HG02763 (cell line): ENCODE data around the gene MRAP.
"Not testable (repeated sequence)": the region's sequence is repeated elsewhere in the genome, so short reads cannot be mapped to it uniquely, and the experiment has no call there.

ENCODE experiments used
- ATAC-seq: cut with Tn5 transposase; IDR thresholded peaks from one replicate; pipeline ENCODE4 v1.9.1; 2021; ENCODE audit warnings: mild to moderate bottlenecking, moderate library complexity; ENCODE audit not compliant: unreplicated experiment

Gene MRAP

GRCh38 chr21:32299695-32300094 lies 1.0 kb downstream of the MRAP start:
- ATAC-seq = no peak

GRCh38 chr21:32300117-32300681 lies 1.5 kb downstream of the MRAP start:
- ATAC-seq = no peak

GRCh38 chr21:32301596-32301995 lies 2.9 kb downstream of the MRAP start:
- no peak for ATAC-seq

- ATAC-seq = no peak
These were observed 3.9 kb downstream of the MRAP start for GRCh38 chr21:32302560-32302959.

GRCh38 chr21:32303385-32303784 lies 4.7 kb downstream of the MRAP start:
- ATAC-seq = no peak

GRCh38 chr21:32304998-32305397 lies 6.3 kb downstream of the MRAP start:
- ATAC-seq = no peak

GRCh38 chr21:32306021-32306780 lies 7.5 kb downstream of the MRAP start:
- no peak for ATAC-seq

- ATAC-seq = no peak
These were observed 9.1 kb downstream of the MRAP start for GRCh38 chr21:32307706-32308105.

- ATAC-seq = no peak
These were observed 10.0 kb downstream of the MRAP start for GRCh38 chr21:32308696-32309095.

- no peak for ATAC-seq
These were observed 11.3 kb downstream of the MRAP start for GRCh38 chr21:32309906-32310460.

GRCh38 chr21:32310976-32311375 lies 12.3 kb downstream of the MRAP start:
- not testable (repeated sequence) for ATAC-seq

GRCh38 chr21:32311621-32312020 lies 13.0 kb downstream of the MRAP start:
- no peak for ATAC-seq

- ATAC-seq = no peak
These were observed 13.7 kb downstream of the MRAP start for GRCh38 chr21:32312326-32312725.

- ATAC-seq = no peak
These were observed 14.3 kb downstream of the MRAP start for GRCh38 chr21:32312976-32313375.

- ATAC-seq = no peak
These were observed 16.2 kb downstream of the MRAP start for GRCh38 chr21:32314806-32315205.

GRCh38 chr21:32315511-32316281 lies 17.0 kb downstream of the MRAP start:
- ATAC-seq = no peak

GRCh38 chr21:32316361-32317215 lies 17.9 kb downstream of the MRAP start:
- ATAC-seq = no peak

- no peak for ATAC-seq
These were observed 19.1 kb downstream of the MRAP start for GRCh38 chr21:32317726-32318125.

GRCh38 chr21:32319012-32319411 lies 20.4 kb downstream of the MRAP start:
- no peak for ATAC-seq

- no peak for ATAC-seq
These were observed 21.4 kb downstream of the MRAP start for GRCh38 chr21:32320059-32320458.

- ATAC-seq = no peak
These were observed 22.1 kb downstream of the MRAP start for GRCh38 chr21:32320726-32321125.
